Midbrain (tissue), 1 donor: ENCODE data around the gene ANKZF1.

Experiments
- DNase-seq: peaks from one replicate; lab custom pipeline; 2025; lab: John Stamatoyannopoulos, UW

The ANKZF1 gene

GRCh38 chr2:219207884-219208740 lies 21.5 kb upstream of the ANKZF1 start:
- DNase-seq: no peak

GRCh38 chr2:219209236-219210195 lies 20.1 kb upstream of the ANKZF1 start:
- DNase-seq: no peak

GRCh38 chr2:219210196-219210885 lies 19.3 kb upstream of the ANKZF1 start:
- DNase-seq: no peak

DNA sequence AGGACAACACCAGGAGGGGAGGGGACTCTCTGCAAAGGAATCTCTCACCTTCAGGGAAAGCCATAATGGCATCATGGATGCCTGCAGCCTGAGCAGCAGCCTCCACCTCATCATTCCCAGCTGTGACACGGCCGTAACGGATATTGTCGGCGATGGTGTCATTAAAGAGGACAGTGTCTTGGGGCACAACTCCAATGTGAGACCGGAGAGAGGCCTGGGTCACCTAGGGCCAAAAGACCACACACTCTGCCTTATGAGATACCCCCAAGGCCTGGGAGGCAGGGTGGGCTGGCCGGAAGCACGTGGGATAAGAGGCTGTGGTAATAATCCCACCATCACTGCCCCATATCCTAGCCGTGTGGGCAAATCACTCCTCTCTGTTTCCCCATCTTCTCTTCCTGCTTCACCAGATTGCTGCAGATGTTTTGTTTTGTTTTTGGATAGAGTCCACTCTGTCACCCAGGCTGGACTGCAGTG lies 18.7 kb upstream of the ANKZF1 start:
- DNase-seq: no peak

DNA sequence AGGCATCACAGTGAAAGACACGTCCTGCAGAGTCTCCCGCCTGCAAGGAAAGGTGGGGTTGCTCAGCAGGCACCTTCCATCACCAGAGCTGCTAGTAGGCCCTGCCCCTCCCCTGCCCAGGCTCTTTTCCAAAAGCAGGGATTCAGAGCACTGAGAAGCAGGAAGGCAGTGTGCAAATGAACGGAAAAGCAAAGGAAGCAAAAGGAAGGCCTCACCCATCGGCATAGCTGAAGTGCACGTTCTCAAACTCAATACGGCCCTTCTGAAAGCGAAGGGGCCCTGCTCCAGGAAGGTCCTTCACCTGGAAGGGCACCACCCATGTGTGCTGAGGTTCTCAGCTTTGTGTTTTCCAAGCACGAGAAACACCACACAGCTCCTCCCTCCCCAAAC lies 16.6 kb upstream of the ANKZF1 start:
- DNase-seq: no peak

- DNase-seq: no peak
Observed at GRCh38 chr2:219213486-219214071, 16.0 kb upstream of the ANKZF1 start.

DNA sequence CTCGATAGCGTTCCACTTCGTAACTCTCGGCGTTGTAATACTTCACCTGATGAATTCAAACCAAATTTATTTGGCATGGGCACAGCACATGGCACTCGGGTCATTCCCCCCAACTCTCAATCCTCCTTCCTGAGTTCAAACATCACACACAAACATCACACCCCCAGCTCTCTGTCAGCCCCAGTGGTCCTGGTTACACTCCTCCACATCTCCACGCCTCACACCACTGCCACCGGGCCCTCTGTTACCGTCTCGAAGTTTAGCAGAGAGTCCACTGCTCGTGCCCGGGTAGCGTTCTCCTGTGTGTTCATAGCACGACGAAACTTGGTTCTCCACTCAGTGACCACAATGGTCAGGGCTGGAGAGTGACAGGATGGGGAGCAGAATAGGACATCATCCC lies 15.5 kb upstream of the ANKZF1 start:
- no peak for DNase-seq

- DNase-seq: no peak
Observed at GRCh38 chr2:219214786-219215185, 14.8 kb upstream of the ANKZF1 start.

GRCh38 chr2:219215871-219216534 lies 13.6 kb upstream of the ANKZF1 start:
- no peak for DNase-seq

DNA sequence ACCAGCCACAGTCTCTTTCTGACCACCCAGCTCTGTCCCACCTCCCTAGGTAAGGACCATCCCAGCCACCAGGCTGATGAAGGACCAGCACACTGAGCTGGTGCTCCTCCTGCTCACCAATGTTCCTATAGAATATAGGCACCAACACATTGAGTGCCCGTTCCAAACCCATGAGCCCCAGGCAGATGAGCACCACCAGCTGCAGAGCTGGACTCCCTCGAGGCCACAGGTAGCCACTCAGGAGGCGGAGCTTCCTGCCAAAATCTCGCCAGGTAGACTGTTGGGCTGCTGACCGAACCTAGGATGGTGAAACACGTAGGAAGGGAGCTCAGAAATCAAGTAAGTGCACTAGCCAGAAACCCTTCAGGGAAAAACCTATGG lies 13.1 kb upstream of the ANKZF1 start:
- DNase-seq: no peak

GRCh38 chr2:219218217-219218731 lies 11.3 kb upstream of the ANKZF1 start:
- peak; percentile 85 for DNase-seq

GRCh38 chr2:219218732-219219701 lies 10.6 kb upstream of the ANKZF1 start, which contains the start of gene ABCB6:
Gene ABCB6, minus strand, starts transcription at chr2:219218958. Its CDS starts 285 bp downstream, at chr2:219218673.
- DNase-seq: peak; percentile 97

GRCh38 chr2:219219784-219220532 lies 9.6 kb upstream of the ANKZF1 start:
- no peak for DNase-seq

GRCh38 chr2:219220652-219221402 lies 8.8 kb upstream of the ANKZF1 start:
- no peak for DNase-seq

DNA sequence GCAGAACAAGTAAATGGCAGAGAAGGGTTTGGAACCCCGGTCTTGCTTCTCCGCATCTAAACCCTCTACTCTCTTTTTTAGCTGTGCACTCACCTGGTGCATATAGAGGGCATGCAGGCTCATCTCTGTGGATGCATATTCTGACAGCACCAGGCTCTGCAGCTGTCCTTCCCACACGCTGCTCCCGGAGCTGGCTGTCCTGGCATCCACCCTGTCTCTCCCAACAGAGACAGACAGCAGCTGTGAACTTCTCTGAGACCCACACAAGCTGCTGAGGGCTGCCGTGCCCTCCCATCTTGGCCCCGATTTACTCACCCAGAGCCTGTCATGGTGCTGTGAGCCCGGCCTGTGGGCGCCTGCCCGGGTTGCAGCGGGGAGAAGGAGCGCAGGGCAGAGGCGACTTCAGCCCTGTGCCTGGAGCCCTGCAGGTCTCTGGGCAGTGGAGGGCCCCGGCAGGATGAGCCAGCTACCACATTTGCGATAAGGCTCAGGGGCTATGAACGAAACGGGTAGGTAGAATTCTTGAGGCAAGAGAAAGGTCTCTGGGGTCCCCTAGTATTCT lies 7.6 kb upstream of the ANKZF1 start:
- no peak for DNase-seq

GRCh38 chr2:219223831-219224610 lies 5.6 kb upstream of the ANKZF1 start:
- DNase-seq: no peak

DNA sequence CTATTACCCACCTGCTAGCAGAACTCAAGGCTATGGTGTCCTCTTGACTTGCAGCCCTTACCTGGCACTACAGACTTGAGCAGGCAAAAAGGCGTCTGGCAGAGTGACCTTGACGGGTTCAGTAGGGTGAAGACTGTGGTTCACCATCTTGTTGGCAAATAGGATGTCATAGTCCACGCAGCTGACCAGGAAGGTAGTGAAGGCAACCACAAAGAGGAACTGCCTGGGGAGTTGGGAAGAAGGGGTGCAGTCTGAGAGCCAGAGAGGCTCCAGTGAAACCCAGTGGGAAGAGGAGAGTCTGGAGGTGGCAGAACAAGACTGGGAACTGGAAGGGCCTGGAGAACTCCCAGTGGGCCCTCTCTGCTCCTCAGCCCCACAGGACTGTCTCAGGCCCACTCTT lies 4.3 kb upstream of the ANKZF1 start:
- no peak for DNase-seq
